ENCODE data around the gene FARP2. TPM values are rescaled to one million over a fixed set of nuclear protein-coding genes. Genes with fewer than 3 reads are reported as not detected.

FARP2 gene
- total and polyA plus RNA-seq, 2 of the 13 experiments (the other 11 are each of a cell fraction or from before 2014, with no cell fraction given), result 28.0 to 45.4 TPM

DNA sequence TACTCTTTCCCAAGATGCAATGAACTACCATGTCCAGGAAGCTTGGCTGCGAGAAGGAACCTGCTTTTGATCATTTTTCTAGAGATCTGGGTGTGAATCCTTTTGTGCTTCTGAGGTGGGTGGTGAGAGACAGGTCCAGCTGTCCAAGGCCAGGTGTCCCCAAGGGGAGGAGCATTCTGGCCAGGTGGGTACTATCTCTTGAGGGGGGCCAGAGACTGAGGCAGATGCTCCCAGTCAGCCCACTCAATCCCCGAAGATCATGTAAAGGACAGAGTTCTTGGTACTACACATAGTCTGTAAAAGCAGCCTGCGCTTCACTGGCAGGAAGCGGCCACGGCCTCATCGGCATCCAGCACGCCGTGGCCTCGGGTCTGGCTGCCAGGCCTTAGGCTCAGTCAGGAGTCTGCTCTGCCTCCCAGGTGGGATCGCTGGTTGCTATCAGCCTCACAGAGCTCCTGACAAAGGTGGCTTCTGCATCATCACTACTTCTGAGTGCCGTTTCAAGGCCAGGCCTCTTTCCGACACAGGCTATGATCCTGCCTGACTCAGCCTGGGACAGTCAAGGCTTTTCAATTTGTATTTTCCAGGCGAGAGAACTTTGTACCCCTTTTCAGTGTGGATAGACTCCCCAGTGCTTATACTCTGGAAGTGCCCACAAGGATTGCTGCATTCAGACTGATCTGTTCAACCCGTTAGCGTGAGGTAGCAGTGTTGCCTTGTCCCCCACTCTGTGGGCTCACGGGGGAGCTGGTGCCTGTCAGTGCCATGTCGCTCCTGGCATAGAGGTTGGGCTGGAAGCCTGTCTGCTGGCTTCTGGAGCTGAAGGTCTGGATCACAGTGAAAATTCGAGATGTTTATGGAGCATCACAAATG, 123.2 kb downstream of the FARP2 start (continued):
- TF ChIP-seq YY1 (IDR thresholded peaks at IDR 0.05; ENCODE audit: insufficient read depth, insufficient replicate concordance, low read depth, low read length) (peak; percentile 5), PAF1 (CRISPR knock-in tag; IDR thresholded peaks at IDR 0.05) (no peak), HNF4A (CRISPR knock-in tag; IDR thresholded peaks at IDR 0.05) (peak; percentile 86), ZBTB38 (CRISPR knock-in tag; IDR thresholded peaks at IDR 0.05) (peak; percentile 92), ZNF577 (CRISPR knock-in tag; IDR thresholded peaks at IDR 0.05; ENCODE audit: borderline replicate concordance, low read depth) (no peak), ZNF660 (CRISPR knock-in tag; IDR thresholded peaks at IDR 0.05; ENCODE audit: borderline replicate concordance, low read depth) (no peak), PHF21A (CRISPR knock-in tag; IDR thresholded peaks at IDR 0.05) (peak; percentile 87), GABPB1 (CRISPR knock-in tag; IDR thresholded peaks at IDR 0.05) (peak; percentile 40; the same call in 1 of the 2 replicates), FOSL2 (CRISPR knock-in tag; IDR thresholded peaks at IDR 0.05) (peak; percentile 78), NFKB2 (CRISPR knock-in tag; IDR thresholded peaks at IDR 0.05; ENCODE audit: borderline replicate concordance) (peak; percentile 22; the same call in 1 of the 2 replicates), PHF8 (CRISPR knock-in tag; IDR thresholded peaks at IDR 0.05) (peak; percentile 37; the same call in 1 of the 2 replicates), HES4 (CRISPR knock-in tag; IDR thresholded peaks at IDR 0.05; ENCODE audit: borderline replicate concordance) (no peak), SSRP1 (CRISPR knock-in tag; IDR thresholded peaks at IDR 0.05) (peak; percentile 86), EZH2 (conservative IDR thresholded peaks at IDR 0.05; ENCODE audit: low read depth, low read length) (no peak), SYNCRIP (IDR thresholded peaks at IDR 0.05; ENCODE audit: insufficient read depth, low read depth, low read length) (no peak), TBX2 (CRISPR knock-in tag; IDR thresholded peaks at IDR 0.05; ENCODE audit: borderline replicate concordance) (0 out of 2 replicates have a peak, but pooled peaks have one; percentile 22), AHR (CRISPR knock-in tag; IDR thresholded peaks at IDR 0.05) (peak; percentile 26; the same call in 1 of the 2 replicates), ARID2 (CRISPR knock-in tag; IDR thresholded peaks at IDR 0.05; ENCODE audit: borderline replicate concordance) (no peak), KDM5A (IDR thresholded peaks at IDR 0.05; ENCODE audit: borderline replicate concordance, low read length) (no peak), CREB3 (CRISPR knock-in tag; IDR thresholded peaks at IDR 0.05) (no peak), FOXO4 (CRISPR knock-in tag; conservative IDR thresholded peaks at IDR 0.05) (no peak), RXRA (CRISPR knock-in tag; IDR thresholded peaks at IDR 0.05) (peak; percentile 44; the same call in 1 of the 2 replicates), MIXL1 (CRISPR knock-in tag; IDR thresholded peaks at IDR 0.05) (no peak), ZNF30 (CRISPR knock-in tag; IDR thresholded peaks at IDR 0.05) (no peak)
- TF ChIP-seq, protein P1, sequence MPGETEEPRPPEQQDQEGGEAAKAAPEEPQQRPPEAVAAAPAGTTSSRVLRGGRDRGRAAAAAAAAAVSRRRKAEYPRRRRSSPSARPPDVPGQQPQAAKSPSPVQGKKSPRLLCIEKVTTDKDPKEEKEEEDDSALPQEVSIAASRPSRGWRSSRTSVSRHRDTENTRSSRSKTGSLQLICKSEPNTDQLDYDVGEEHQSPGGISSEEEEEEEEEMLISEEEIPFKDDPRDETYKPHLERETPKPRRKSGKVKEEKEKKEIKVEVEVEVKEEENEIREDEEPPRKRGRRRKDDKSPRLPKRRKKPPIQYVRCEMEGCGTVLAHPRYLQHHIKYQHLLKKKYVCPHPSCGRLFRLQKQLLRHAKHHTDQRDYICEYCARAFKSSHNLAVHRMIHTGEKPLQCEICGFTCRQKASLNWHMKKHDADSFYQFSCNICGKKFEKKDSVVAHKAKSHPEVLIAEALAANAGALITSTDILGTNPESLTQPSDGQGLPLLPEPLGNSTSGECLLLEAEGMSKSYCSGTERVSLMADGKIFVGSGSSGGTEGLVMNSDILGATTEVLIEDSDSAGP (CRISPR knock-in tag; IDR thresholded peaks at IDR 0.05; ENCODE audit: borderline replicate concordance), result peak; percentile 65; the same call in 1 of the 2 replicates

All from HepG2 (cell line).